Activated CD8-positive, alpha-beta T cell treated with anti-CD3 and anti-CD28 coated beads for 36 hours (primary cell): ENCODE results near the gene NHLRC2. TPM values are rescaled to one million over a fixed set of nuclear protein-coding genes. Genes with fewer than 3 reads are reported as not detected.

Experiments used
- ATAC-seq: fragments of 200-7000 bp; cut with Tn5 transposase; one replicate; pipeline ENCODE4 v1.10.0; 2021; ENCODE audit warnings: mild to moderate bottlenecking, moderate library complexity
- CTCF ChIA-PET: fragments of 350-600 bp; sonication (Branson Sonifier 250); formaldehyde crosslinking; loops from one replicate; lab custom pipeline; 2021; ENCODE audit warnings: antibody characterized with exemption; lab: Charles Lee
- POLR2A ChIA-PET: fragments of 350-600 bp; sonication (Branson Sonifier 250); formaldehyde crosslinking; loops from one replicate; lab custom pipeline; 2021; ENCODE audit warnings: antibody characterized with exemption; lab: Charles Lee
- DNase-seq: peaks from one replicate; pipeline ENCODE4 v3.0.0-alpha.2; 2020
- H3K27ac Mint-ChIP-seq: one replicate; pipeline ENCODE4 v1.8.0; 2021; ENCODE audit warnings: mild to moderate bottlenecking, mixed read lengths
- H3K27me3 Mint-ChIP-seq: one replicate; pipeline ENCODE4 v1.8.0; 2021; ENCODE audit warnings: mixed read lengths
- H3K36me3 Mint-ChIP-seq: one replicate; pipeline ENCODE4 v1.8.0; 2021; ENCODE audit warnings: low read depth, mixed read lengths
- H3K4me1 Mint-ChIP-seq: one replicate; pipeline ENCODE4 v1.8.0; 2021; ENCODE audit warnings: low read depth, mixed read lengths
- H3K4me3 Mint-ChIP-seq: one replicate; pipeline ENCODE4 v1.8.0; 2021; ENCODE audit warnings: mild to moderate bottlenecking, moderate library complexity, mixed read lengths
- H3K9me3 Mint-ChIP-seq: one replicate; pipeline ENCODE4 v1.8.0; 2021; ENCODE audit warnings: mixed read lengths
- intact Hi-C: fragments of 100-400 bp; cut with micrococcal nuclease; formaldehyde crosslinking; loops from one replicate; pipeline ENCODE4 v1.10.0; 2022
- total RNA-seq, 2 experiments: library from RNA; stranded (reverse); gene quantifications; one replicate each; pipeline ENCODE4 v1.2.3, GENCODE V29; 2021
- TF ChIP-seq, protein P1 (sequence below): fragments of 200-600 bp; IDR thresholded peaks from one replicate; pipeline ENCODE4 v1.8.0; 2022; ENCODE audit warnings: antibody characterized with exemption, mild to moderate bottlenecking

The NHLRC2 gene
- total RNA-seq, 2 experiments from 2014 or later: 23.0 to 23.9 TPM

- TF ChIP-seq, protein P1, sequence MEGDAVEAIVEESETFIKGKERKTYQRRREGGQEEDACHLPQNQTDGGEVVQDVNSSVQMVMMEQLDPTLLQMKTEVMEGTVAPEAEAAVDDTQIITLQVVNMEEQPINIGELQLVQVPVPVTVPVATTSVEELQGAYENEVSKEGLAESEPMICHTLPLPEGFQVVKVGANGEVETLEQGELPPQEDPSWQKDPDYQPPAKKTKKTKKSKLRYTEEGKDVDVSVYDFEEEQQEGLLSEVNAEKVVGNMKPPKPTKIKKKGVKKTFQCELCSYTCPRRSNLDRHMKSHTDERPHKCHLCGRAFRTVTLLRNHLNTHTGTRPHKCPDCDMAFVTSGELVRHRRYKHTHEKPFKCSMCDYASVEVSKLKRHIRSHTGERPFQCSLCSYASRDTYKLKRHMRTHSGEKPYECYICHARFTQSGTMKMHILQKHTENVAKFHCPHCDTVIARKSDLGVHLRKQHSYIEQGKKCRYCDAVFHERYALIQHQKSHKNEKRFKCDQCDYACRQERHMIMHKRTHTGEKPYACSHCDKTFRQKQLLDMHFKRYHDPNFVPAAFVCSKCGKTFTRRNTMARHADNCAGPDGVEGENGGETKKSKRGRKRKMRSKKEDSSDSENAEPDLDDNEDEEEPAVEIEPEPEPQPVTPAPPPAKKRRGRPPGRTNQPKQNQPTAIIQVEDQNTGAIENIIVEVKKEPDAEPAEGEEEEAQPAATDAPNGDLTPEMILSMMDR: no peak
- intact Hi-C loops: loop anchor here (10.0 kb wide), 2 partner anchors 169 to 191 kb away; partner anchors contain the start of gene ADRB1
- ChIA-PET CTCF (interaction anchor here (1.1 to 1.3 kb wide), 2 partner anchors 21 to 224 kb away, joined by 3 read pairs; no protein-coding TSS in a partner anchor), POLR2A (interaction anchor here (0.9 kb wide), 1 partner anchor 192 kb away, joined by 3 read pairs; no protein-coding TSS in a partner anchor)
- Mint-ChIP-seq H3K36me3 (peaks cover 31% of the 10 kb centered on the region), H3K4me3 (peak overlapping the region; percentile 90), H3K9me3 (no peaks in the 10 kb centered on the region), H3K27me3 (no peaks in the 10 kb centered on the region), H3K27ac (peak overlapping the region; percentile 92), H3K4me1 (peaks cover 51% of the 10 kb centered on the region)
- DNase-seq (no peak), ATAC-seq (no peak)
These were observed 866 bp upstream of the NHLRC2 start for GRCh38 chr10:113853578-113854012.

GRCh38 chr10:113854761-113855588, 514 bp downstream of the NHLRC2 start:
- H3K4me3 Mint-ChIP-seq: peak overlapping the region; percentile 90
- DNase-seq (peak; percentile 45), ATAC-seq (peak; percentile 55)
- H3K27me3 Mint-ChIP-seq: no peaks in the 10 kb centered on the region
- H3K4me1 Mint-ChIP-seq: peaks cover 43% of the 10 kb centered on the region
- ChIA-PET CTCF (no interaction called here), POLR2A (no interaction called here)
- TF ChIP-seq, protein P1: no peak
- intact Hi-C loops: loop anchor here (10.0 kb wide), 2 partner anchors 170 to 190 kb away; partner anchors contain the start of gene ADRB1
- peaks cover 33% of the 10 kb centered on the region for H3K36me3 Mint-ChIP-seq
- peak overlapping the region; percentile 92 for H3K27ac Mint-ChIP-seq
- no peaks in the 10 kb centered on the region for H3K9me3 Mint-ChIP-seq

DNA sequence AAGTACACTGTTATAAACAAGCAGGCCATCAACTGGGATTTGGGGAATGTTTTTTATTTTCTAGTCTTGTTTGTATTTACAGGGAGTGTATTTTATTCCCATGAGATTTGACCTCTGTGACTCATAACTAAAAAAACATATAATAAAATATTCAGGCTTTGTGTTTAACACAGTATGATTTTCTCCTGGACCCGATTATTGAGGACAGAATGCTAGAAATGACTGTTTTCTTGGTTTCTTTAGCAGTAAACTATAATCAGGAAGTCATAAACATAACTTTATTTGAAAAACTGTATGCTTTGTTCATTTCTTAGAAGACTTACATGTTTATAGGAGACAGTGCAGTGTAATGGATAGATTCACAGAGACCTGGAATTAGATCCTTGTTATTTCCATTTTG, 2.1 kb downstream of the NHLRC2 start:
- no peak overlapping the region for H3K27ac Mint-ChIP-seq

GRCh38 chr10:113857210-113857609, 2.7 kb downstream of the NHLRC2 start:
- ChIA-PET POLR2A (no interaction called here), CTCF (interaction anchor here (0.7 to 1.3 kb wide), 2 partner anchors 15 to 58 kb away, joined by 3 read pairs; no protein-coding TSS in a partner anchor)
- peaks cover 35% of the 10 kb centered on the region for H3K4me1 Mint-ChIP-seq
- intact Hi-C loops: loop anchor here (10.0 kb wide), 2 partner anchors 172 to 188 kb away; partner anchors contain the start of gene ADRB1
- DNase-seq: no peak
- no peak for ATAC-seq
- TF ChIP-seq, protein P1: no peak
- H3K27me3 Mint-ChIP-seq: no peaks in the 10 kb centered on the region
- no peak overlapping the region for H3K27ac Mint-ChIP-seq
- H3K4me3 Mint-ChIP-seq: no peak overlapping the region
- peaks cover 44% of the 10 kb centered on the region for H3K36me3 Mint-ChIP-seq
- H3K9me3 Mint-ChIP-seq: peaks cover 5% of the 10 kb centered on the region

More for the DNA sequence above, 2.1 kb downstream of the NHLRC2 start:
- Mint-ChIP-seq H3K4me1 (peaks cover 37% of the 10 kb centered on the region), H3K27me3 (no peaks in the 10 kb centered on the region), H3K9me3 (peaks cover 5% of the 10 kb centered on the region), H3K4me3 (peak overlapping the region; percentile 90), H3K36me3 (peaks cover 43% of the 10 kb centered on the region)
- ATAC-seq (no peak), DNase-seq (no peak)
- intact Hi-C loops: loop anchor here (10.0 kb wide), 2 partner anchors 172 to 188 kb away; partner anchors contain the start of gene ADRB1
- CTCF ChIA-PET: no interaction called here
- POLR2A ChIA-PET: no interaction called here
- TF ChIP-seq, protein P1: no peak
